NCI-H187 treated with DMSO at 0.1 percent for 48 hours (cell line): Measurements from ENCODE around the gene SDK1.

Source experiments
- DNase-seq: peaks from one replicate; lab custom pipeline; 2025; lab: John Stamatoyannopoulos, UW

Gene SDK1

DNA sequence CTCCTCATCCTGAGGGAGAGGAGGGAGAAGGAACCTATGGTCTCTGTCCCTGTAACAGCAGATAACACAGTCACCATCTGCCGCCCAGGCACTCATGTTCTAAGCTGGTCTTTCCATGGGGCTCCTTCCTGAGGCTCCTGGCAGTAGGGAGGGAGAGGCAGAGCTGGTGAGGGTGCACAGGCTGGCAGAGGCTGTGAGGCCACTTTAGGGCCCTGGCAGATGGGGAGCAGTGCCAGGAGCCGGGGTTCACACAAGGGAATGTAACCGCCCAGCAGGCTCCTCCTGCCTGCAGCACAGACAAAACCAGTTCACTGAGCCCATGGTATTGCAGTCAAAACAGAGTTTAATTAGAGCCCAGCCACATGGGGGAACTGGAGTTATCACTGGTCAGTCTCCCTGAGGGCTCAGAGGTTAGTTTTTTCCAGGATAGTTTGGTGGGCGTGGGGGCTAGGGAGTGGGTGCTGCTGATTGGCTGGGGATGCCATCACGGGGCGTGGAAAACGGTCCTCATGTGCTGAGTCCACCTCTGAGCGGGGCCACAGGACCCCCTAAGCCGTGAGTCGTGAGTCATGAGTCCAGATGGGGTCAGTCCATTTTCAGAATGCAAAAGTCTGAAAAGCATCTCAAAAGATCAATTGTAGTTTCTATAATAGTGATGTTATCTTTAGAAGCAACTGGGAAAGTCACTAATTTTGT, 881.7 kb downstream of the SDK1 start:
- DNase-seq, result no peak

DNA sequence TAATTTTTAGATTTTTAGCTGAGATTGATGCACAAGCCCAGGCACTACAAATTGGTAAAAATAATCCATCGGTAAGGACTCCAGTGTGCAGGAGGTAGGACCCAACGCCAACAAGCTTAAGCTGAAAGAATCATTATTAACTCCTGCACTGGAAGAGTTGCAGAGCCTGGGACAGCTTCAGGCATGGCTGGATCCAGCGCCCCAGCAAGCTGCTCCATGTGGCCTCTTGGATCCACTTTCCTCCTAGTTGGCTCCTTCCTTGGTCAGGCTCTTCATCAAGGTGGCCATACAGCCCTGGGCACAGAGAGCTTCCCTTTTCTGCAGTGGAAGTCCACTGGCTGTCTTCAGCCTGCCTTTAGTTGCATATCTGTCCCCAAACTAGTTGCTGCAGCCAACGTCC, 883.6 kb downstream of the SDK1 start:
- no peak for DNase-seq

DNA sequence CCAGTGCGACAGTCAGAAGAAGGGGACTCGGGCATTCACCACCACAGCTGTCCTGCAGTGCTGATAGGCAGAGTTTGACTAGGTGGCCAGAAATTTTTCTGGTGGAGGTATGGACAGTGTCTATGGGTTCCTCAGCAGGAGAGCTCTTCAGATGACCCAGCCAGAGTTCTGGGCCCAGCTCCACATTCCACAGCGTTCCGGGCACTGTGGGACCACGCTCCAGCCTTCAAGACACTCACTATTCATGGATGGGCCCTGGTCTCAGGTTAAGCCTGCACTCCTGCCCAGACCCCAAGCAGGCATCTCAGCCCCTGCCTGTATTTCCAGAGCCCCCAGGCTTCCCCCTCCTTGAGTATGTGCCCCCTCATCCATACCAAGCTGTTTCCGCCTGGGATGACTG, 884.1 kb downstream of the SDK1 start:
- no peak for DNase-seq

DNA sequence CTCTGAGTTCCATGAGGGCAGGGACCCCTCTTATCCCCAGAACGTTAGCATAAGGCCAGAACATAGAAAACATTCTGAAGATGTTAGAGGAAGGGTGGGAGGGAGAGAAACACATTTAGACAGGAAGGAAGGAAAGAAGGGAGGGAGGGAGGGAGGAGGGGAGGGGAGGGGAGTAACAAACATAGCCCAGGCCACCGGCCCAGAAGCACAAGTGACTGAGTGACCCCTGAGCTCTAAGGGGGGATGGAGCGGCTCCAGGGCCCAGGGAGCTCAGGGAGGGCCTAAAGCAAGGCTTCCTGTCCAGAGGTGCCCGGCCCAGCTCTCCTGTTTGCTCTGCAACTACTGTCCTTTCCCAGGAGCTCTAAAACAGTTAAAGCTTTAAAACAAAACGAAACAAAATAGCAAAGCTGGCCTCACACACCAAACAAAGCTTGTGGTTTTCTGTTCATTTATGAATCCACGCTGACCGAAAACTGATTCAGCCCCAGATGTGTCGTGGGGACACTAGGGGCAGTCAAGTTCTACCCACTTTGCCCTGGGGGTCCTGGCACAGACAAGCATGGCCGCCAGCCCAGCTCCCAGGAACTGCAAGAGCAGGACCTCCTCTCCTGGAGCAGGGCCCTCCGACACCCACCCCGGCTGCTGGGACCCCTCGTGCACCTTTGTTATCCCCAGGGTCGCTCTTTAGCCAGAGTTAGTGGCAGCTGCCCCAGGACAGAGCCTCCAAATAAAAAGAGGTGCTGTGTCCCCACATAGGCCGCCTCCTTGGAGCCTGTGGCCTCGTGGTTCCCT, 884.9 kb downstream of the SDK1 start:
- DNase-seq, result no peak

GRCh38 chr7:4186513-4186780, 885.4 kb downstream of the SDK1 start:
- DNase-seq, result no peak

DNA sequence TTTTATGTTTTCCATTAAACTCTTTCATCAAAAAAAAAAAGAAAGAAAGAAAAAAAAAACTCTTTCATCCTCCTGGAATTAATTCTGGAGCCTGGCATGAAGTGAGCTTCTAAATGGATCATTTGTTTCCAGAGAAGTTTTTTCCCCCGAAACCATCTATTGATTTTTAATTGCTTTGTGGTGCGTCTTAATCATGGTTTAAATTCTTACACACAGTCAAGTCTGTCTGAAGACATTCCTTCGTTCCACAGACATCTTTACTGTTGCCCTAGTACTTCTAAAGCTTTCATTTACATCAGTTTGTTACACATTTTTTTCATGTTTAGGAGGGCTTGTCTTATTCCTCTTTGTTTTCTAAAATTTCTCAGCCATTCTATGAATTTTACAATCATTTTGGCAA, 887.6 kb downstream of the SDK1 start:
- DNase-seq, result no peak

GRCh38 chr7:4189131-4189570, 888.1 kb downstream of the SDK1 start:
- DNase-seq, result no peak

DNA sequence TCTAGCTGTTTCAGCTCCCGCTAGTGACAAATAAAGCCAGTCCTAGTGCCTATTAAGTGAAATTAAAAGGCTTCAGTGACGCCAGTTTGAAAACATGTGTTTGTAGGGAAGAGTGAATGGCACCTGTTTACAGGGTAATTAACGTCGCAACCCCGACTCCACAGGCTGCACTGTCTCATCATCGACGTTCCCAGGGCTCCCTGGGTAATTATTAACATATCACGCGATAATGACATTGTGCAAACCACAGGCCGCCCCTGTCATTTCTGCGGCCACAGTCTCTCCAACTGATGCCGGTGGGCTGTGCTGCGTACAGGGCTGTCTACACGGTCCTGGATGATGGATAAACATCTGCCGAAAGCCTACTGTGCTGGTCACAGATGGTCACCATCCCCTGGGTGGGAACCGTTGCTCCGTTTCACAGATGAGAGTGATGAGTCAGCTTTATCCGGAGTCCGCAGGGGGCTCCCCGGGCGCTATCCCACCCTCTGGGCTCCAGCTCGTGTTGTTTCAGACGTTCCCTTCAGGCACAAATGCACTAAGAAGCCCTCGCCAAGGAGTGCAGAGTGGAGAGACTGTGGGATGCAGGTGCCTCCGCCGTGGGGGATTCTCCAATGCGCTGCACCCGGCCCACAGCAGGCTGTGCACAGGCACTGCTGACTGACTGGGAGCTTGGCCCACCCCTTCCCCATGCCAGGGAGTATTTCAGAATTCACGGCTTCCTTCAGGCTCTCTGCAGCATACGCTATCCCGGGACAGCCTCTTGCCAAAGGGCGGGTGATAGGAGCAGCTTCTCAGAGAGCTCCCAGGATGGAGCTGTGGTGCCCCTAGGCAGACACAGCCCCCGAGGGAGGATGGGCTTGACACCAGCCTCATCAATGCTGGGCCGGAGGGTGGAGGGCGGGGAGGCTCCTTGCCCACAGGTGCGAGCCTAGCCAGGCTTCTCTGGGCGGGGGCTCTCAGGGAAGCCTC, 889.2 kb downstream of the SDK1 start:
- no peak for DNase-seq

DNA sequence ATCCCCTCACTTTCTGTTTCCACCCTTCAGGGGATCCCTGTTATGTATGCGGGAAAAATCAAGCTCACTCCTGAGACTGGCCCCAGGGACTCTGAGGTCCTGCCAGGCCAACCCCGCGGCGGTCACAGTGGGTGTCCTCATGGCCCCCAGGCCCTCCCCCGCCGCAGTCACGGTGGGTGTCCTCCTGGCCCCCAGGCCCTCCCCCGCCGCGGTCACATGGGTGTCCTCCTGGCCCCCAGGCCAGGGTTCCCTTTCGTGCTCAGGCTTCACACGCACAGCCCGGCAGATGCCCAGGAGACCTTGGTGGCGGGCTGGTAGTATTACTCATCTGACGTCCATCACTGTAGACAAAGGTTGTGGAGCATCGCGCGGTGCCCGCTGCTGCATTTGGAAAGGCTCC, 890.0 kb downstream of the SDK1 start:
- DNase-seq, result no peak

- no peak for DNase-seq
Observed at GRCh38 chr7:4191525-4191924, 890.5 kb downstream of the SDK1 start.

- no peak for DNase-seq
Observed at GRCh38 chr7:4195660-4196059, 894.6 kb downstream of the SDK1 start.

DNA sequence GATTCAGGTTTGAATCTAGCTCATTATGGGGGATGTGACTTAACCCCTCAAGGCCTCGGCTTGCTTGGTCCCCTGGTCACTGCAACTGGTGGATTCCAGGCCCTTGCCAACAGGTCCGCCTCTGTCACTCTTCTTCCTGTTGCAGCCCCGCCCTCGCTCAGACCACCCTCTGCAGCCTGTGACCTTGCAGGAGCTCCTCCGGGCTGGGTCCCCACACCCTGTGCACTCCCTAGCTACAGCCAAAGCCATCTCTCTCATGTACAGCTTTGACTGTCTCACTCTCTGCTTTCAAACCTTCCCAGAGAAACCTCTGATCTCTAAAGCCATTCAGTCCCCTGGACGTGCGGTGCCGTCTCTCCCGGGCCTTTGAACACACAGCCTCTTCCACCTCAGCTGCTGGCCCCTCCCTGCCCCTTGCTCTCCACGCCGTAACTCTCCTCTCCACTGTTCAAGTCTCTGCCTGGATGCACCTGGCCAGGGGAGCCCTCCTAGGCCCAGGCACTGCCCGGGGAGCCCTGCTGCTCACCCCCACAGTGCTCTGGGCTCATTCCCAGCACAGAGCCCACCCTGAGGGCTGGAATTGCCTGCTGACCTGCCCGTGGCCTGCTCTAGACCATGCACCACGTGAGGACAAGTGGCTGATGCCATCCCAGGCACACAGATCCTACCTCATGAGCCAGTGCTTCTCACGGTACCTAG, 895.2 kb downstream of the SDK1 start:
- no peak for DNase-seq

DNA sequence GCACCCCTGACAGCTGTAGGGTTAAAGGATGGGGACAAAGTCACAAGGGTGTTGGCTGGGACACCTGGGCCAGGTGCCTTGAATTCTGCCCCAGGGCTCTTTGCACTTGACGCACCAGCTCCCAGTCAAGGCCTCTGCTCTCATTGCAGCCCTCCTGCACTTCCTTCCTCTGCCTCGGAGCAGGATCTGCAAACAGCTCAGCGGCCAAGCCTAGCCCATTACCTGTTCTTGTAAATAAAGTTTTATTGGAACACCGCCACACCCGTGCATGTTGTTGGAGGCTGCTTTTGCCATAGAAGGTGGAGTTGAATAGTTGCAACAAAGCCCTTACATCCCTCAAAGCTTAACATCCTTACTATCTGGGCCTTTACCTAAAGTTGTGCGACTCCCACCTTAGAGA, 897.2 kb downstream of the SDK1 start:
- DNase-seq, result no peak

GRCh38 chr7:4200546-4201094, 899.6 kb downstream of the SDK1 start:
- no peak for DNase-seq

DNA sequence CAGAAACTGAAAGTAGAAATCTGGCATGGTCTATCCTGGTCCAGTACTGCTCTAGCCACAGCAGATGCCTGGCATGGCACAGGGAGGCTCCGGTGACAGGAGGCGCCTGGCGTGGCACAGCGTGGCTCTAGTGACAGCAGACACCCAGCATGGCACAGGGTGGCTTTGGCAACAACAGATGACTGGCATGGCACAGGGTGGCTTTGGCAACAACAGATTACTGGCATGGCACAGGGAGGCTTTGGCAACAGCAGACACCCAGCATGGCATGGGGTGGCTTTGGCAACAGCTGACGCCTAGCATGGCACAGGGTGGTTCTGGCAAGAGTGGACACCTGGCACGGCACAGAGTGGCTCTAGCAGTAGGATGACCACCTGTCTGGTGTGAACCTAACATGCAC, 900.5 kb downstream of the SDK1 start:
- no peak for DNase-seq

- no peak for DNase-seq
Observed at GRCh38 chr7:4202154-4202736, 901.2 kb downstream of the SDK1 start.

GRCh38 chr7:4202954-4203353, 901.9 kb downstream of the SDK1 start:
- DNase-seq, result no peak

GRCh38 chr7:4203626-4204512, 902.8 kb downstream of the SDK1 start:
- no peak for DNase-seq

- no peak for DNase-seq
Observed at GRCh38 chr7:4204513-4205165, 903.6 kb downstream of the SDK1 start.

DNA sequence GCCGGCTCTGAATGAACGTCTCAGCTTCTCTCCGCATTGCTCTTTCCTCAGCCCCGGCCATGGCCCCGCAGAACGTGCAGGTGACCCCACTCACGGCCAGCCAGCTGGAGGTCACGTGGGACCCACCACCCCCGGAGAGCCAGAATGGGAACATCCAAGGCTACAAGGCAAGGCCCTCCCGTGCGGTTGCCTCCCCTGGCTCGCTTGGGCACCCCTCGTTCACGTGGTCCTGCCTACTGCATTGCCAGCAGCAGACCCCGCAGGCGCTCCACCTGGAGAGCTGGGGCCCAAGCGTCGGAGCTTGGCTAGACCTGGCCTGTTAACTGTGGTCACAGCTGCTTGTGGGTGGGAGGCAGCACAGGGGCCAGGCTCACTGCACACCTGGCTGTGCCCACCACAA, 904.8 kb downstream of the SDK1 start:
- DNase-seq, result no peak
